Esophagus muscularis mucosa (tissue), 4 donors: ENCODE results near the gene DAPK1. TPM values are rescaled to one million over a fixed set of nuclear protein-coding genes. Genes with fewer than 3 reads are reported as not detected.
A peak's percentile ranks its signal among the peaks of the same experiment; 100 is the strongest.

Experiments
- DNase-seq: peaks from one replicate; pipeline ENCODE4 v3.0.0-alpha.2; 2017; ENCODE audit errors: extremely low spot score
- H3K27ac ChIP-seq, 4 donors: fragments of 200-600 bp; sonication (generic); replicated peaks in 1 of 4; 1 replicate in 3 of 4; 2 replicates in 1 of 4; pipeline ENCODE4 v1.5.1; 2016 to 2019; ENCODE audit warnings: mild to moderate bottlenecking in 1 of 4
- H3K27me3 ChIP-seq, 4 donors: fragments of 200-600 bp; sonication (generic); one replicate each; pipeline versions ENCODE4 v1.5.1 to v1.6.0; 2016 to 2019
- H3K36me3 ChIP-seq, 4 donors: fragments of 200-600 bp; sonication (generic); one replicate each; pipeline ENCODE4 v1.5.1; 2016 to 2019
- H3K4me1 ChIP-seq, 4 donors: fragments of 200-600 bp; sonication (generic); one replicate each; pipeline ENCODE4 v1.5.1; 2016 to 2019
- H3K4me3 ChIP-seq, 4 donors: fragments of 200-600 bp; sonication (generic); 1 replicate in 2 of 4; 2 replicates in 2 of 4; pipeline ENCODE4 v1.5.1; 2016 to 2019; ENCODE audit warnings: mild to moderate bottlenecking in 4 of 4, moderate library complexity in 1 of 4
- H3K9me3 ChIP-seq, 4 donors: fragments of 200-600 bp; sonication (generic); 1 replicate in 3 of 4; 2 replicates in 1 of 4; pipeline ENCODE4 v1.5.1; 2016 to 2019
- EP300 ChIP-seq: sonication (generic); formaldehyde crosslinking; IDR thresholded peaks from one replicate; pipeline ENCODE4 v1.6.1; 2017; ENCODE audit warnings: antibody characterized with exemption
- POLR2A ChIP-seq: fragments of 450-650 bp; IDR thresholded peaks from one replicate; pipeline ENCODE4 v1.6.1; 2017; ENCODE audit warnings: antibody characterized with exemption, moderate library complexity, mild to moderate bottlenecking, low read depth
- POLR2AphosphoS5 ChIP-seq, 2 donors: sonication (generic); formaldehyde crosslinking; IDR thresholded peaks; one replicate each; pipeline ENCODE4 v1.6.1; 2017; ENCODE audit warnings: antibody characterized with exemption in 2 of 2
- WGBS: methylation state at CpG from one replicate; pipeline ENCODE4 v1.1.5; 2018; 5-methylcytosine and 5-hydroxymethylcytosine counted together
- intact Hi-C: fragments of 100-400 bp; cut with DNase I; formaldehyde crosslinking; loops from one replicate; pipeline ENCODE4 v1.15.1; 2023
- total RNA-seq, 4 donors: library from RNA; depleted of rRNA; stranded (reverse); fragments of >200 nt; gene quantifications; one replicate each; pipeline versions ENCODE4 v1.1.0 to v1.2.1, GENCODE V29; 2016
- TF ChIP-seq, protein P1 (sequence below), 3 experiments: fragments of 200-600 bp in 2 of 3; fragments of 450-650 bp in 1 of 3; sonication (generic) in 2 of 3; IDR thresholded peaks; one replicate each; pipeline ENCODE4 v1.5.1; 2017 to 2019; ENCODE audit warnings: antibody characterized with exemption in 3 of 3, mild to moderate bottlenecking in 2 of 3, moderate library complexity in 1 of 3

DAPK1 gene
- total RNA-seq, 4 donors from 2014 or later = 51.7 to 96.8 (median 80.7) TPM

DNA sequence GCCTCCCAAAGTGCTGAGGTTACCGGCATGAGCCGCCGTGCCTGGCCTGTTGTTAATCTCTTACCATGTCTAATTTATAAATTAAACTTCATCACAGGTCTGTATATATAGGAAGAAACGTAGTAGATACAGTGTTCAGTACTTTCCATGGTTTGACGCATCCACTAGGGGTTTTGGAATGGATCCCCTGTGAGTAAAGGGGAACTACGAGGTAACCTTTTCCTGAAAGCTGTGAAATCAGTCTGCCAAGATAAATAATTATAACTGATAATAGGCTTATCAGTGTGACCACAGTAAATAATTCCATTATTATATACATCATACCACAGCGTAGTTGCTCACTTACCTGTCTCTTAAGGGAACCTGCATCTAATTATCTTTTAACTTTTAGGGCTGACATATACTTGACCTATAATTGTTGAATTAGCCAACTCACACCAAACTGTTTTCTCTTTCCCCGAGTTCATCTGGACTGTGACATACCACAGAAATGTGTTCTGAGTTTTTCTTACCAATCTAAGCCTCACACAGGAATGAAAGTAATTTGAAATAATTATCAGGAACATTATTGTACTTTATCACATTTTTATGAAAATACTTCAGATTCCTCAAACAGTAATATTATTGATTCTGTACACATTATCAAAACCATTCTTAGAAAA is 42.9 kb downstream of the DAPK1 start:
- no peak overlapping the region for H3K4me3 ChIP-seq
- H3K36me3 ChIP-seq = peaks cover 0 to 4% (median 0%) of the 10 kb centered on the region in 4 donors
- 88% methylated on average over 8 of the region's 8 CpGs for WGBS
- intact Hi-C loops = no loop called here
- peaks cover 0 to 33% (median 30%) of the 10 kb centered on the region in 4 donors for H3K4me1 ChIP-seq
- no peak overlapping the region for H3K27ac ChIP-seq
- no peaks in the 10 kb centered on the region for H3K27me3 ChIP-seq
- no peaks in the 10 kb centered on the region for H3K9me3 ChIP-seq
- DNase-seq = no peak
- TF ChIP-seq, protein P1, sequence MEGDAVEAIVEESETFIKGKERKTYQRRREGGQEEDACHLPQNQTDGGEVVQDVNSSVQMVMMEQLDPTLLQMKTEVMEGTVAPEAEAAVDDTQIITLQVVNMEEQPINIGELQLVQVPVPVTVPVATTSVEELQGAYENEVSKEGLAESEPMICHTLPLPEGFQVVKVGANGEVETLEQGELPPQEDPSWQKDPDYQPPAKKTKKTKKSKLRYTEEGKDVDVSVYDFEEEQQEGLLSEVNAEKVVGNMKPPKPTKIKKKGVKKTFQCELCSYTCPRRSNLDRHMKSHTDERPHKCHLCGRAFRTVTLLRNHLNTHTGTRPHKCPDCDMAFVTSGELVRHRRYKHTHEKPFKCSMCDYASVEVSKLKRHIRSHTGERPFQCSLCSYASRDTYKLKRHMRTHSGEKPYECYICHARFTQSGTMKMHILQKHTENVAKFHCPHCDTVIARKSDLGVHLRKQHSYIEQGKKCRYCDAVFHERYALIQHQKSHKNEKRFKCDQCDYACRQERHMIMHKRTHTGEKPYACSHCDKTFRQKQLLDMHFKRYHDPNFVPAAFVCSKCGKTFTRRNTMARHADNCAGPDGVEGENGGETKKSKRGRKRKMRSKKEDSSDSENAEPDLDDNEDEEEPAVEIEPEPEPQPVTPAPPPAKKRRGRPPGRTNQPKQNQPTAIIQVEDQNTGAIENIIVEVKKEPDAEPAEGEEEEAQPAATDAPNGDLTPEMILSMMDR (IDR thresholded peaks at IDR 0.05) = no peak
- no peak for TF ChIP-seq POLR2A
- no peak for TF ChIP-seq POLR2AphosphoS5 (IDR thresholded peaks at IDR 0.05)
- no peak for TF ChIP-seq EP300

DNA sequence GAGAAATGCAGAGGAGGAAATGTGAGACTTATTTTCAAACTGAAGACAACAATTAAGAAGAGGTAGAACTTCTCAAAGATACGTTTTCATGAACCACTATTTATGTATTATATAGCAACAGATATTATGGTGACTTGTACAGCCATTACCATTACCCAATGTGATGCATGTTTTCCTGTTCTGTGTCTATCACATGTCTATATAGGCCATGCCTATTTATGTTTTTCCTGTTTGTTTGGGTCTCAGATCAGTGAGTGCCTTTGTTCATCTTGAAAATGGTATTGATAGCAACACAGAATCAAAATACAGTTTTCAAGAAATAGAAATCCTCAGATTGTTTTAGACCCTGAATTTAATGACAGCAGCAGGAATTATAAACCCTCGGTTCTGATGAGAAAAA is 44.0 kb downstream of the DAPK1 start:
- intact Hi-C loops = no loop called here
- H3K36me3 ChIP-seq = peaks cover 0 to 4% (median 0%) of the 10 kb centered on the region in 4 donors
- TF ChIP-seq EP300 (no peak), POLR2A (no peak)
- TF ChIP-seq, protein P1 (IDR thresholded peaks at IDR 0.05) = no peak
- H3K27me3 ChIP-seq = no peaks in the 10 kb centered on the region
- H3K4me3 ChIP-seq = no peak overlapping the region
- H3K4me1 ChIP-seq = peaks cover 0 to 35% (median 30%) of the 10 kb centered on the region in 4 donors
- no peak overlapping the region for H3K27ac ChIP-seq
- DNase-seq = no peak
- 67% methylated on average over 2 of the region's 2 CpGs for WGBS
- no peaks in the 10 kb centered on the region for H3K9me3 ChIP-seq

DNA sequence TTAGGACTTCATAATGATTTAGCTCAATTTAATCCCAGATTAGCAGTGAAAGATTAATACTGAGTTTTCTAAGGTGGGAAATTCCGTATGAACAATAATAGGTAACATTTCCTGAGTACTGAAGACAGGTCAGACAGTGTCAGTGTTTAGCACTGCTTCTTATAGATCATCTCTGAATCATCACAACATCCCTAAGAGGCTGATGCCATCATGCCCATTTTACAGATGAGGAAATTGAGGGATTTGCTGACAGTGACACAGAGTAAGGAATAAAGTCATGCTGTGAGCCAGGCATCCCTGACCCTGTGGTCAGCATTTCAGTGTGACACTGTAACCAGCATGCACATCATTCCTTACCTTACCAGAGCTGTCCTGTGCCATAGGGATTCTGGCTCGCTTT is 44.5 kb downstream of the DAPK1 start:
- Histone ChIP-seq H3K27me3 (no peaks in the 10 kb centered on the region), H3K4me3 (no peak overlapping the region), H3K36me3 (peaks cover 0 to 4% (median 0%) of the 10 kb centered on the region in 4 donors), H3K9me3 (no peaks in the 10 kb centered on the region), H3K27ac (no peak overlapping the region), H3K4me1 (peaks cover 0 to 39% (median 35%) of the 10 kb centered on the region in 4 donors)
- 68% methylated on average over 2 of the region's 2 CpGs for WGBS
- intact Hi-C loops = no loop called here
- DNase-seq = no peak
- TF ChIP-seq EP300 = no peak
- TF ChIP-seq POLR2AphosphoS5 (IDR thresholded peaks at IDR 0.05) = no peak
- TF ChIP-seq, protein P1 (IDR thresholded peaks at IDR 0.05) = no peak
- no peak for TF ChIP-seq POLR2A

DNA sequence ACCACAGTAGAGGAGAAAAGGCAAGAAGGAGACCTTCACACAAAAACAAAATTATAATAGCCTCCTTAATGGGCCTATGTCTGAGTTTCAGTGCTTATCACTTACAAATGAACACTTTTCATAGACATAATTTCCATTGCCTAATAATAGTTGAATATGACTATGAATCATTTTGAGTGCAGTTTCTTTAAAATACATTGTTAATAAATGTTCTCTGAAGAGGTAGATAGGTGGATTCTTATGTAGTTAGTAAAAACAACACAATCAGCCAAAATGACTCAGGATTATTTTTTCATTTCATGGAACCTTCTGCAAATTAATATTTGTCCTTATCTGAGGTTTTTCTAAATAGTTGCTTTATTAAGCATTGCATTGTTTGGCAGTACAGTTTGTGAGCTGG is 45.6 kb downstream of the DAPK1 start:
- Histone ChIP-seq H3K4me3 (no peak overlapping the region), H3K4me1 (peaks cover 0 to 47% (median 38%) of the 10 kb centered on the region in 4 donors), H3K9me3 (no peaks in the 10 kb centered on the region), H3K27ac (no peak overlapping the region), H3K36me3 (peaks cover 0 to 4% (median 0%) of the 10 kb centered on the region in 4 donors), H3K27me3 (no peaks in the 10 kb centered on the region)
- intact Hi-C loops = no loop called here
- DNase-seq = no peak
- TF ChIP-seq POLR2A = no peak
- TF ChIP-seq, protein P1 (IDR thresholded peaks at IDR 0.05) = no peak
- TF ChIP-seq POLR2AphosphoS5 (IDR thresholded peaks at IDR 0.05) = no peak
- no peak for TF ChIP-seq EP300

- Histone ChIP-seq H3K27ac (peak overlapping the region in 3 of 4 donors; percentile 20 to 61 (median 49)), H3K27me3 (no peaks in the 10 kb centered on the region), H3K9me3 (no peaks in the 10 kb centered on the region), H3K36me3 (no peaks in the 10 kb centered on the region), H3K4me3 (no peak overlapping the region), H3K4me1 (peaks cover 0 to 62% (median 51%) of the 10 kb centered on the region in 4 donors)
- intact Hi-C loops = no loop called here
- WGBS = 82% methylated on average over 1 of the region's 1 CpG
- TF ChIP-seq, protein P1 (IDR thresholded peaks at IDR 0.05) = no peak
- TF ChIP-seq POLR2AphosphoS5 (IDR thresholded peaks at IDR 0.05) (no peak), POLR2A (no peak), EP300 (no peak)
- DNase-seq = peak; percentile 14
Measured at GRCh38 chr9:87545858-87546257, 48.2 kb downstream of the DAPK1 start.
